ENCODE measurements around the gene PINLYP.

DNA sequence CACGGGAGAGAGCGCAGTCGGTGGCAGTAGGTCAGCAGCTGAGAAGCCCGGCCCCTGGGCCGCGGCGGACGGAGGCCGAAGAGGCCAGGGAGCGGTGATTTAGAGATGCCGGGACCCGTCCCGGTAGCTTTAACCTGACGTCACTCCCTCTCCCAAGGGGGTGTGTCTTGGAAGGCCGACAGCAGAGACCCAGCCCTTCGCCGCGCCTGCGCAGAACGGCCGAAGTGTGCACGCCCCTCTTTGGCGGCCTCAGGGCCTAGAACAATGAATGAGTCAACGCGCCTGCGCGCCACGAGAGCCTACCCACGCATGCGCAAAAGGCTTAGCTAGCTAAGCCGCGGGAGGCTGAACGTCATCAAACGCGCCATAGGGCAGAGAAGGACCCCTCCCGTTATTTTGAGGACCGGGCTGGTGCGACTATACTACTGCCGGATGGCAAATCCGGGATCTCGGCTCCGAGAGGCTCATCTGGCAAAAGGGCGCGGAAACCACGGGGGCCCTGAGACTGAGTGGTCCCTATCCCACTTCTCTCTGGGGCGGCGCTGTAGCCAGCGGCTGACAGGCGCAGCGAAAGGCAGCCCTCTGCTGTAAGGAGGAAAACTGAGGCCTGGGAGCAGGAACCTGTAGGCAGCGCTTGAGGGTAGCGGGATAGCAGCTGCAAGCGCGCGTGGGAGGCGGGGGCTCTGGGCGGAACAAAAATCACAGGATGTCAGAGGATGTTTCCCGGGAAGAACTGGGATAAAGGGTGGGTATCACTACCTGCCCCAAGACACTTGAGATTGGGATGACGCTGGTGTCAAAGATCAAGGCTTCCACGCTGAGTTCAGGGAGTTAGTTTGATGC lies 20.6 kb downstream of the PINLYP start, which contains the start of the genes IRGQ and ZNF576:
- TF ChIP-seq POLR2AphosphoS5 (IDR thresholded peaks at IDR 0.05; ENCODE audit: control insufficient read depth, insufficient read depth, low read depth, low read length) (peak; percentile 53; the same call in 1 of the 2 replicates), ARID2 (IDR thresholded peaks at IDR 0.05) (no peak), ZBTB1 (CRISPR knock-in tag; IDR thresholded peaks at IDR 0.05; ENCODE audit: borderline replicate concordance, low read depth) (no peak), ZNF584 (CRISPR knock-in tag; IDR thresholded peaks at IDR 0.05; ENCODE audit: low read depth) (0 out of 2 replicates have a peak, but pooled peaks have one; percentile 32), ATF3 (IDR thresholded peaks at IDR 0.05) (peak; percentile 90), ATF3 (CRISPR knock-in tag; conservative IDR thresholded peaks at IDR 0.05) (peak; percentile 29; the same call in 1 of the 2 replicates), POLR2A (conservative IDR thresholded peaks at IDR 0.05) (peak; percentile 63), EZH2 (IDR thresholded peaks at IDR 0.05; ENCODE audit: borderline replicate concordance, low read depth, low read length) (no peak), SIX5 (IDR thresholded peaks at IDR 0.05; ENCODE audit: borderline replicate concordance in 1 of 2, insufficient read depth in 1 of 2, low read depth in 1 of 2, low read length in 2 of 2) (peak in 1 of 2 experiments; percentile 31; a peak in 1 of 4 replicates), AFF4 (CRISPR knock-in tag; IDR thresholded peaks at IDR 0.05) (no peak), ZKSCAN1 (IDR thresholded peaks at IDR 0.05; ENCODE audit: low read depth, low read length) (0 out of 2 replicates have a peak, but pooled peaks have one; percentile 52), CTCF (IDR thresholded peaks at IDR 0.05 in 2 of 3, conservative IDR thresholded peaks at IDR 0.05 in 1 of 3; ENCODE audit: insufficient read depth in 2 of 3, low read depth in 1 of 3, low read length in 3 of 3) (peak in 2 of 3 experiments; percentile 12 to 30; a peak in 3 of 6 replicates), RCOR1 (IDR thresholded peaks at IDR 0.05; ENCODE audit: borderline replicate concordance in 1 of 2, low read depth in 2 of 2, low read length in 2 of 2) (peak; percentile 73 to 94), GTF2F1 (IDR thresholded peaks at IDR 0.05; ENCODE audit: low read depth, low read length) (no peak)

All from K562 (cell line).